Hematopoietic multipotent progenitor cell treated with erythropoietin and hydrocortisone succinate and interleukin-3 and kit ligand, for 8 days (in vitro differentiated cells): ENCODE data around the gene HOXB3.
"Not testable (repeated sequence)": the region's sequence is repeated elsewhere in the genome, so short reads cannot be mapped to it uniquely, and the experiment has no call there.

Experiments
- DNase-seq: peaks from one replicate; pipeline ENCODE4 v3.0.0-alpha.2; 2015

Gene HOXB3

DNA sequence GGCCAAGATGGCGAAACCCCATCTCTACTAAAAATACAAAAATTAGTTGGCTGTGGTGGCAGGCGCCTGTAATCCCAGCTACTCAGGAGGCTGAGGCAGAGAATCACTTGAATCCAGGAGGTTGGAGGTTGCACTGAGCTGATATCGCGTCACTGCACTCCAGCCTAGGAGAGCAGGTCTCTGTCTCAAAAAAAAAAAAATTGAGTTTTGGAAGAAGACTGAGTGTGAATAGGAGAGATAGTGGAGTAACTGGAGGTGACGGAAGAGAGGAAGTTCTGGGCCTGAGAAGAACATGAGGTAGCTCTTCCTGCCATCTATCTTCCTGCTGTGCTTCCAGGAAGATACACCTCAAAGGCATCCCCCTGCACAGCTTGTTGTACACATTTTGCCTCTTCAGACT lies 70.6 kb downstream of the HOXB3 start:
- no peak for DNase-seq

DNA sequence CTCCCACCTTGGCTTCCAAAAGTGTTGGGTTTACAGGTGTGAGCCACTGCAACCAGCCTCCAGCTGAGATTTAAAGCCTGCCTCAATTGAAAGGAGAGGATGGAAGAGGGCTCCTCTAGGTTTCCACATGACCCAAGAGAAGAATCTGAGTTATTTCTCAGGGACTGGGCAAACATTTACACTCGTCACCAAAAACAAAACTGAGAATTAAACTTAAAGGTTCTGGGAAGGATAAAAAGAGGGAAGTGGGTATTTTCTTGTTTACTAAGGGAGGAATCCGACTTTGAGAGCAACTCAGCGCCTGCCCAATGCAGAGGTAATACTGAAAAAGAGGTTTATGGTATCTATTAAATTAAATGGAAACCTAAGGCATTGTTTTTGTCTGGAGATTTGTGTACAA lies 72.6 kb downstream of the HOXB3 start:
- DNase-seq, result no peak

DNA sequence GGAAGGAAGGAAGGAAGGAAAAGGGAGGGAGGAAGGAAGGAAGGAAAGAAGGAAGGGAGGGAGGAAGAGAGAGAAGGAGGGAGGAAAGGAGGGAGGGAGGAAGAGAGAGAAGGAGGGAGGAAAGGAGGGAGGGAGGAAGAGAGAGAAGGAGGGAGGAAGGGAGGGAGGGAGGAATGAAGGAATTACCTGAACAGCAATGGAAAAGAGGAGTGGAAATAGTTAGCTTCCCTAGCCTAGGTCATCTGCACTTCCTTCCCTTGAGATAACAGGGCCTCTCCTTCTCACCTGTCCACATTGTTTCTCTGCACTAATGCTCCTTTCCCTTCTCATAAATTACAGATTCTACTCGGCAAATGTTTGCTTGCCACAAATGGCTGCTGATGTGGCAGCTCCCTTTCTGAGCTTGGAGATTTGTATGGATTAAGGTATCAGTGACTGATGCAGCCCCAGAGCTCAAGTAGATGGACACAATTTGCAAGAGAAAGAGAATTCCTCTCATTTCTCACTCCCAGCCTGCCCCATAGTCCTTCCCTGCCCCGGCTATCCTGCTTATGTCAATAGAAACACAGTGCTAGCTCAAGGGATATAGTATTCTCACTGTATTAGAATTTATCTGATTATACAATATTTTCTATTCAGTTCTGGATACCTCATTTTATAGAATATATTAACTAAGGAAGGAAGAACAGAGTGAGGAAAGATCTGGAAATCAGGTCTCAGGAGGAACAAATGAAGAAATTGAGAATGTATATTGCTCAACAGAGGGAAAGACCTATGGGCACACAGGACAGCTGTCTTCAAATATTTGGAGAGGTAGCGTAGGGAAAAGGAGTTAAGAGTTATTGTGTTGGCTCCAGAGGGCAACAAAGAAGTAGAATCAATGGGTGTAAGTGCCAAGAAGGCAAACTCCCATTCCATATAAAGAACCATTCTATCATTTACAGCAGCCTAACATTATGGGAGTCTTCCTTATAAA lies 73.8 kb downstream of the HOXB3 start:
- DNase-seq, result no peak

DNA sequence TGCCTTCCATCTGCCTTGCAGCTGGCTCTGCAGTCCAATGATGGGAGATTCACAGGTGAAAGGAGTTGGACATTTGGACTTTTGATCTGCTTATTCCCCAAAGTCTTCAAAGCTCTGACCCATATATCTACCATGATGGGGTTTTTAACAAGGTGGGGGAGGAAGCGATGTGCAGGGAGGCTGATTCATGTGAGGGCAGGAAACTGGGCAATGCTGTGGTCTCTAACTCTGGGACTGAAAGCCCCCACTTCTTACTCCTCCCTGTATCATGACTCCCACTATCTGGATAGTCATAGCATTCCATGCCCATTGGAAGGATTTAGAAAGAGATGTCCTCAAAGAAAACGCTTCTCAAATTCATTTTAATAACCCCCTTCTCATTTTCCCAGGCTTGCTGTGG lies 75.6 kb downstream of the HOXB3 start:
- DNase-seq, result no peak

DNA sequence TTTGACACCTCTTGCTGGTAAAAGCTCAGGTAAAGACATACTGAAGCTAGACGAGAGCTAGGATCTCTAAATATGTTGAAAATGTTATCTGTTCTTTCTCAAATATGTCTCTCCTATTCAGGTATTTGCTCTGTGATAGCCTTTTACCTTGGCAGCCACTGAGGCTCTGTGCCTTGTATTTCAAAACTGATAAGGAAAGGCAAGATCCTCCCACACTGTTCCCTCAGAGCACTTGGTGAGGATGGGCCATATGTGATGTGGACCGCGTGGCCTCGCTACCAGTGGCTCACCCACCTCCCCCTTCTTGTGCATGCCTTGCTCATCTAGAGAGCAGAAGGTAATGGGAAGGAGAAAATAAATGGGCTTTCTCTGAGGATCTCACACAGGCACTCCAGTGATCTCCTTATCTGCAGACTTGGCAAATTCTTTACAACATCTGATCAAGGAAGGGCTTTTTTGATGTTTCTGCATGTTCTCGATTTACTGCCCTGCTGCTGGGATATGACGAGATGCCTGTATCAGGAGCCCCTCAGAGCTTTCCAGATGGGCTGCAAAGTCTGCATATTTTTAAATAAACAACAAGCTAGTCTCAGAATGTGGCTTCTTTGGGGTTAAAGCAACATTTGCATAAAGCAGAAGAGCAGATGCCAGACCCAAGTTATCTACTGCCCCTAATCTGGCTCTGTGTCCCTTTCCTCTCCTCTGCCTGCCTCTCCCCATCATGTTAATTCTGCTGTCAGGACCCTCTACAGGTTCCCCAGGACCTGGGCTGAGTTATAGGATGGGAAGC lies 76.2 kb downstream of the HOXB3 start:
- DNase-seq, result no peak

DNA sequence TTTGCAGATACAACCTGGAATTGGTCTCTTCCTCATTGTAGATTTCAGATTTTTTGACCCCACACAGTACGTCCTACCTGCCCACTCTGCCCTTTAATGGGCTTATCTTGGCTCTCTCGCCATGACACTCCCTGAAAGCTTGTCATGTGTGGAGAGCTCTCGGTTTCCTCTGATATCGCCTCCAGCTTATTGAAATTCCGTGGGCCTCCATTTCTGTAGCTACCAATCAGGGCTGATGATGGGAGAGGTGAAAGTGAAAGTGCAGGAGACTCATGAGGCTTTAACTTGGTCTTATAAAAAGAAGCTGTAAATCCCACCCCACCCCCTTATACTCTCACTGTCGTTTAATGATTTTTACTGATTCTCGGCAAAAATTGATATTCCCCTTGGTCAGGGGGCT lies 76.9 kb downstream of the HOXB3 start:
- DNase-seq, result no peak

DNA sequence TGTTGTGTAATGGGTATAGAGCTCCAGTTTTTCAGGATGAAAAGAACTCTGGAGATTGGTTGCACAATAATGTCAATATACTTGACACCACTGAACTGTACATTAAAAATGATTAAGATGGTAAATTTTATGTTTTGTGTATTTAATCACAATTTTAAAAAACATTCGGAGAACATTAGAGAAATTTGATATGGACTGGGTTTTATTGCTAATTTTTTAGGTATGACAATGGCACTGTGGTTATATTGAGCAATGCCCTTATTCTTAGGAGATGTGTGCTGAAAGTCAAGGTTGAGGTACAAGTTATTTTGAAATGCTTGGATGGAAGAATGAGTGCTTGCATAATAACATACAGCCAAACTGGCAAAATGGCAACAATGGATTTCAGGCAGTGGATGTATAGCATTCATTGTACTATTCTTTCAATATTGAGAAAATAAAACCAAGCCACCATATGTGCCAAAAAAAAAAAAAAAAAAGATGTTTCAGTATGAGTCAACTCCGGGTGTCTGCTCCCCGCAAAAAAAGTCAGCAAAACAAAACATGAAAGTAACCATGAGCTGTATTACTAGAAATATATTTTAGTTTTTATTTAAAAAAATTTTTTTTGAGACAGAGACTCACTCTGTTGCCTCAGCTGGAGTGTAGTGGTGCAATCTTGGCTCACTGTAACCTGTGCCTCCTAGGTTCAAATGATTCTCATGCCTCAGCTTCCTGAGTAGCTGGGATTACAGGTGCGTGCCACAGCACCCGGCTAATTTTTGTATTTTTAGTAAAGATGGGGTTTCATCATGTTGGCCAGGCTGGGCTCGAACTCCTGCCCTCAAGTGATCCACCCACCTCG lies 79.1 kb downstream of the HOXB3 start:
- no peak for DNase-seq

DNA sequence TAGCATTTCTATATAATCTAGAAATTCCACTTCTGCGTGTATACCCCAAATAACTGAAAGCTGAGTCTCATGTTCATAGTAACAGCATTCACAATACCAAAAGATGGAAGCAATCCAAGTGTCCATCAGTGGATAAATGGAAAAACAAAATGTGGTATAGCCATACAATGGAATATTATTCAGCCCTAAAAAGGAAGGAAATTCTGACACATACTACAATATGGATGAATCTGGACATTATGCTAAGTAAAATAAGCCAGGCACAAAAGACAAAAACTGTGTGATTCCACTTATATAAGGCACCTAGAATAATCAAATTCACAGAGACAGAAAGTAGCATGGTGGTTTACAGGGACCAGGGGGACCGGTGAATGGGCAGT lies 79.7 kb downstream of the HOXB3 start:
- DNase-seq, result no peak

DNA sequence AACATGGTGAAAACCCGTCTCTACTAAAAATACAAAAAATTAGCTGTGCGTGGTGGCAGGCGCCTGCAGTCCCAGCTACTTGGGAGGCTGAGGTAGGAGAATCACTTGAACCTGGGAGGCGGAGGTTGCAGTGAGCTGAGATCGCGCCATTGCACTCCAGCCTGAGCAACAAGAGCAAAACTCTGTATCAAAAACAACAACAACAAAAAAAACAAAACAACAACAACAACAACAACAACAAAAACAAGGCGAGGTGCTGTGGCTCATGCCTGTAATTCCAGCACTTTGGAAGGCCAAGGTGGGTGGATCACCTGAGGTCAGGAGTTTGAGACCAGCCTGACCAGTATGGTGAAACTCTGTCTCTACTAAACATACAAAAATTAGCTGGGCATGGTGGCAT lies 80.3 kb downstream of the HOXB3 start:
- not testable (repeated sequence) for DNase-seq

DNA sequence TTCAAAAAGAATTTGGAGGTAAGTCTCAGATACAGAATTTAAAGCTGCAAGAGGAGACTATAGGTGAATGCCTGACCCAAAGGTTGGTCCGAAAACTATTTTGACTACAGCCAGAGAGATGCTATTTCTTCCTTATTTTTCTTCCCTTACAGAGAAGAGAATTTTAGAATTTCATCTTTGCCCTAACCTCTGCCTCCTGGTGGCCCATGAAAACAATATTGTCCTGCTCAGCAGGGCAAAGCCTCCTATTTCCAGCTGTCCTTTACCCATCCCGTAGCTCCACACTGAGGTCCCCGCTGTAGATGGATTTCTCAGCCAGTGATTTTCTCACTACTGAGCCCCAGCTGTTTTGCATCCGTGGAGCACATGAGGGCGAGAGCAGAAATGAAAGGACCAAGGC lies 83.8 kb downstream of the HOXB3 start:
- no peak for DNase-seq

DNA sequence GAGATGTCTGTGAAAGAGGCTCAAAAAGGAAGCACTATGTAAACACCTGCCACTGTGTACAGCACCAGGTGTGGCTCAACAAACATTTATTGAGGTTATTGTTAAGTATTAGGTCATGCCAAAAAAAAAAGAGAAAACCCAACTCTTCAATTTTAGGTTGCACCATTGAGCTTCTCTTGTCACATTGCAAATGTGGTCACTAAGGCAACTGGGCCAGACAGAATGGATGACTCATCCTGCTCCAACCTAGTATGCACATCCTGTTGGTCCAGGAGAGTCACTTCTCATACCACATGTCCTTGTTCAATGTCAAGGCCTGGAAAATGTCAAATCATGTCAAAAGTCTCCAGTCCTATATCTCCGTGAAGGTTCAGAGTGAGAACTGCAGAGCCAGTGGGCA lies 84.3 kb downstream of the HOXB3 start:
- peak; percentile 61 for DNase-seq

DNA sequence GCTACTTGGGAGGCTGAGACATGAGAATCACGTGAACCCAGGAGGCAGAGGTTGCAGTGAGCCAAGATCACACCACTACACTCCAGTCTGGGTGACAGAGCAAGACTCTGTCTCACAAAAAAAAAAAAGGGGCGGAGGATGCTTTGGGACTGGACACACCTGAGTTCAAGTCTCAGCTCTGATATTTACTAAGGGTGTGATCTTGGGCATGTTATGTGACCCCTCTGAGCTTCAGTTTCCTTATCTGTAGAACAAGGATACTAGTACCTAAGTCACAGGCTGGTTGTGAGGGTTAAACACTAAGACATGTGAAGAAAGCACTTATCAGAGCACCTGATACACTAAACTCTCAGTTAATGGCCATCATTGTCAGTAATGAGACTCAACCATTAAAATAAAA lies 85.1 kb downstream of the HOXB3 start:
- DNase-seq, result no peak

DNA sequence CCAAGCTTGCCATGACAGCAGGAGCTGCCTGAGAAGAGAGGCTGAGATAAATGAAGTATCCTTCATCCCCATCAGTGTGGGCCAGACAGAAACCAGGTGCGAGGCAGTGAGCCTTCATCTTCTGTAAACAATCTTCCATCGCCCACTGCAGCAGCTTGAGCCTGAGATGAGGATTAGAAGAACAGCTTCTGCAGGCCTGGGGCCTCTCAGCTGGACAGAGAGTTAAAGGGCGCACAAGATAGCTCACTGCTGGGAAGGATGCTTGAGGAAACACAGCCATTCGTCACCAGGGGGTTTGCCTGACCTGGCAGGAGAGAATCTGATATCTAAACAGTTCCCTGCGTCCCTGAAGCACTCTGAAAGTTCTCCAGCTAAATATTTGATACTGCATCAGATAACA lies 86.3 kb downstream of the HOXB3 start:
- DNase-seq, result no peak

DNA sequence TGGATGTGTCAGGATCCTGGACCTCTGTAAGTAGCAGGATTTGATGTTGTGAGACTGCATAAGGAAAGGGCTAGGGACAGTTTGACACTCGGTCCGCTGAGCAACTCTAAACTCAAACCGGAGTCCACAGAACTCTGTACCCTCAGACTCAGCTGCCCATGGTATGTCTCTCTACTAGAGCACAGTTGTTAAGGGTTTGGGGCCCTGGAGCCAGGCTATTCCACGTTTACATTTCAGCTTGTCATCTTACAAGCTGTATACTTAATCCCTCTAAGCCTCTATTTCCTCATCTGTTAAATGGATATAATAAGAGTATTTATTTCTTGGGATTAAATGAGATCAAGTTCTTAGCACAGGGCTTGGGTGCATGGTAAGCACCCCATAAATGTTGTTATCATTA lies 87.1 kb downstream of the HOXB3 start:
- no peak for DNase-seq

DNA sequence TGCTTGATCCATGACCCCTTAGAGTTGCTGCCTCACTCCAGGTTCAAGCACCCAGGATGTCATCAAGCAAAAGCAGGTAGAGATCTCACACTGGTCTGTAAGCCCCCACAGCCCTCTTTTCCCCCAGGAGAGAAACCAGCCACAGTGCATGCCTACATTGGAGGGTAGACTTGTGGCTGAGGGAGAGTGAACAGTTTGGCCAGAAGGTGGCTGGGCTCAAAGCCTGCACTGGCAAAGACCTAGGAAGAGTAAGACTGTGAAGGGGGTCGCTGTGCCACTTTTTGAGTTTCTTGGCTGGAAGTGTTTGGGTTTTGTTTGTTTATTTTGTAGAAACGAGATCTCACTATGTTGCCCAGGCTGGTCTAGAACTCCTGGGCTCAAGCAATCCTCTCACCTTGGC lies 87.7 kb downstream of the HOXB3 start:
- no peak for DNase-seq

DNA sequence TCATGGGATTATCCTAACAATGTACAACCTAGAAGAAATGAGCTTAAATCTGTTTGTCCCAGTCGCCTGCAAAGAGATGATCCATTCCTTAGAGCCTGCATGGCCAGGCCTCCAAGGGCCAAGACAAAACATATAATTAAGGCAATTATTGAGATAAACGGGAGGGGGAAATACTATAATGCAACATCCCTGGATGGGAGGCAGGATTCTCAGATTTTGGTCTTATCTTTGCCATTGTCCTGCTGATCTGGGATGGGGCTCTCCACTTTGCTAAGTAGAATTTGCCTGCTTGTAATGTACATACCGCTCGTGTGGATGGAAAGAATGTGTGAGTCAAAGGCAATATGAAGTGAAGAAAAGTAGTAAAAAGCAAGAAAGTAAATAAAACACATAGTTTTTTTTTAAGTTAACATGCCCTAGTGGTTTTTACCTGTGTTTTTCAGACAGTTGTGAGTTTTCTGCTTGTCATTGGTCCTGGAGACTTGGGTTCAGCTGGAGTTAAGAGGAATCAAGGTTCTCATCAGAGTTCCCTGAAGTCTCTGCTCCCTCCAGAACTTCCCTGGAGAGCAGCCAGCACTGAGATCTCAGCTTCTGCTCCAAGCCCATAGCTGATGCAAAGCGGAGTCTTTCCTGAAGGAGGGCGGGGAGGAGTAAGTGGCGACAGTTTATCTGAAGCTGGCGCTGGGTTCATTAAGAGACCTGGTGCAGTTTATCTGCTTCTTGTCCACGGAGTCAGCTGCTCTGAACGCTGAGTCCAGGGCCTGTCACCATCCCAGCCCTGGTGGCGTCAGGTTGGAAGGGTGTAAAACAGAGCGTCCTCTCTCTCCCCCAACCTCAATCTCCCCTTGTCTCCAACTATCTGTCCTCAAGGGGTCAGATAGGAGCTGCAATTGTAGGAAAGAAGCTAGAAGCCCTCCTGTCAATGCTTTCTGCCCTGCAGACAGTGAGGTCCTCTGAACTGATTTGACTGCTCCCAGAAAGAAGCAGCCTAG lies 89.3 kb downstream of the HOXB3 start:
- peak; percentile 54 for DNase-seq

DNA sequence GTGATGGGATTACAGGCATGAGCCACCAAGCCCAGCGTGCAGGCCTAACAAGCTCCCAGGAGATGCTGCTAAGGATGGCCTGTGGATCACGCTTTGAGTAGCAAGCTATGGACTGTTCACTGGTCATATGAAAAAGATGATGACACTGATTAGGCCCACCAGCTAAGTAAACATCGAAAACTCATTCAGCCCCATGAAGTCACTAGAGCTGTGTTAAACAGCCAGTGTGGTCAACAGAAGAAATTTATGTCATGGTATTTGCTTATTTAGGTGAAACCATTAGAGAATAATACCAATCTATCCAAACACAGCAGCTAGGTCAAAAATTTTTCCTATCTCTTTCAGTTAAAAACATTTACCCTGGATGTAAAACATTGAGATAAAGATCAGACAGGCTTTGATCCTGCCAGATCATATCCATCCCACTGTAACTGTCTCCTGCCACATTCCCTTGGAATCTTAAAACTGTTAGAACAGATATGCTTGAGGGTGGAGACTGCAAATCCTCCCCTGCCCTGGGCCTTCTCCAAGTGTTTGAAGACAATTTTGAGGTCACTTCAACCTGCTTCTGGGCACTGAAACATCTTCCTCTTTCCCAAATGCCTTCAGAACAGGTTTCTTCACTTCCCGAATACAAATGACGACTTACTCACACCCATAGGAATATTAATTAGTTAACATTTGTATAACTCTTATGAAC lies 90.2 kb downstream of the HOXB3 start:
- DNase-seq, result no peak

DNA sequence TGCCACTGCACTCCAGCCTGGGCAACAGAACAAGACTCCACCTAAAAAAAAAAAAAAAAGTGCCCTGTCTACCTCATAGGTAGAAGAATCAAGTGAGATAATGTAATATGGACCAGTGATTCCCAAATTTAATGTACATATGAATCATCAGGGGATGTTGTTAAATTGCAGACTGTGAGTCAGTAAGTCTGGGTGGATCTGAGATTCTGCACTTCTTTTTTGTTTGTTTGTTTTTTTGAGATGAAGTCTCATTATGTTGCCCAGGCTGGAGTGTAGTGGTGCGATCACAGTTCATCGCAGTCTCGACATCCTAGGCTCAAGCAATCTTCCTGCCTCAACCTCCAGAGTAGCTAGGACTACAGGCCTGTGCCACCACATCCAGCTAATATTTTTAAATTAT lies 90.8 kb downstream of the HOXB3 start:
- DNase-seq, result no peak
